H1 (cell line): Measurements from ENCODE around the gene BABAM2. TPM values are rescaled to one million over a fixed set of nuclear protein-coding genes. Genes with fewer than 3 reads are reported as not detected.

ENCODE experiments used
- TAF7 ChIP-seq: optimal IDR thresholded peaks from 2 replicates; pipeline ENCODE3; 2011; ENCODE audit warnings: low read depth, mild to moderate bottlenecking, inconsistent platforms, low read length, moderate library complexity, borderline replicate concordance
- YY1 ChIP-seq: IDR thresholded peaks from 2 replicates; pipeline ENCODE4 v1.6.1; 2011; ENCODE audit warnings: low read depth, mild to moderate bottlenecking, low read length
- polyA plus RNA-seq, 7 experiments: library from polyadenylated mRNA; depleted of rRNA in 3 of 7; stranded (reverse) in 5 of 7; unstranded in 2 of 7; fragments of >200 nt in 5 of 7; fragments of 200-250 nt in 2 of 7; gene quantifications; 1 replicate in 5 of 7; 2 replicates in 1 of 7; 4 replicates in 1 of 7; pipeline versions ENCODE4 v1.2.1 to v1.2.3, GENCODE V29; 2011 to 2013; ENCODE audit warnings: missing spikeins in 2 of 7, mixed read lengths in 2 of 7
- total RNA-seq: library from RNA; stranded (reverse); fragmentation: NEBNext Ultra II Directional; extraction: Animal tissue kit (Norgen Biotek cat#: 25700); gene quantifications from 2 replicates; pipeline ENCODE4 v1.2.1, GENCODE V29; 2021
- TF ChIP-seq, protein P1 (sequence below), 3 experiments: IDR thresholded peaks; 1 replicate in 2 of 3; 2 replicates in 1 of 3; pipeline versions ENCODE4 v1.5.1 to v1.6.1; 2011; ENCODE audit warnings: low read length in 3 of 3, mild to moderate bottlenecking in 3 of 3, inconsistent platforms in 2 of 3, low read depth in 1 of 3, moderate library complexity in 1 of 3; ENCODE audit not compliant: insufficient read depth in 1 of 3; ENCODE audit errors: control extremely low read depth in 1 of 3

BABAM2 gene
- total and polyA plus RNA-seq, 2 of the 8 experiments (the other 6 are each of a cell fraction or from before 2014, with no cell fraction given): 15.8 to 20.9 TPM

DNA sequence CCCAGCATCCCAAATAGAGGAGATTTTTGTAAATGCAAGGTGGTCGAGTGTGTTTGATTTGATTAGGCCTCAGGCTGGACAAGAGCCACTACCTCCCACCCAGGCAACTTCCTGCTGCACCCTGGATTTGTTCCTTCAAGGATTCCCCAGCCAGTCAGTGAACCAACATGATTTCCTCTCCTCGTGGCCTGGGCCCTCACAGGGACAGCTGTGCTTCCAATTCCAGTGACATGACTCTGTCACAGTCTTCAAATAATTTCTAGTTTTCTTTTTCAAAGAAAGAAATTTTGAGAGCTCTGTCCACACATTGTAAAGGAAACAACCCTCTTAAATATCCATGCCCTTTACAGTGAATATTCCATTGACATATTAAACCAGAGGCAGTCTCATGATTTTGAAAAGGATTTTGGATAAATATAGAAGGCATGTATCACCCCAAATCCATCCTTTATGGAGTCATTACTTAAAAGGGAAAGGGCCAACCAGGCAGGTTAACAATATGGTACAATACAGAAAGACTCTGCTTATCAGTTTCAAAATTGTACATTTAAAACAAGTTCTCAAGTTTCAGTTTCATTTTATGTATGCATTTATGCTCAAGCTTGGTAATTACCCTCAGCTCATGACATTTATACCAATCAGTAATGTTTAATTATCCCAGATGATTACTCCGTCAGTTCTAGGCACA, 380.8 kb downstream of the BABAM2 start (continued):
- TF ChIP-seq, protein P1, sequence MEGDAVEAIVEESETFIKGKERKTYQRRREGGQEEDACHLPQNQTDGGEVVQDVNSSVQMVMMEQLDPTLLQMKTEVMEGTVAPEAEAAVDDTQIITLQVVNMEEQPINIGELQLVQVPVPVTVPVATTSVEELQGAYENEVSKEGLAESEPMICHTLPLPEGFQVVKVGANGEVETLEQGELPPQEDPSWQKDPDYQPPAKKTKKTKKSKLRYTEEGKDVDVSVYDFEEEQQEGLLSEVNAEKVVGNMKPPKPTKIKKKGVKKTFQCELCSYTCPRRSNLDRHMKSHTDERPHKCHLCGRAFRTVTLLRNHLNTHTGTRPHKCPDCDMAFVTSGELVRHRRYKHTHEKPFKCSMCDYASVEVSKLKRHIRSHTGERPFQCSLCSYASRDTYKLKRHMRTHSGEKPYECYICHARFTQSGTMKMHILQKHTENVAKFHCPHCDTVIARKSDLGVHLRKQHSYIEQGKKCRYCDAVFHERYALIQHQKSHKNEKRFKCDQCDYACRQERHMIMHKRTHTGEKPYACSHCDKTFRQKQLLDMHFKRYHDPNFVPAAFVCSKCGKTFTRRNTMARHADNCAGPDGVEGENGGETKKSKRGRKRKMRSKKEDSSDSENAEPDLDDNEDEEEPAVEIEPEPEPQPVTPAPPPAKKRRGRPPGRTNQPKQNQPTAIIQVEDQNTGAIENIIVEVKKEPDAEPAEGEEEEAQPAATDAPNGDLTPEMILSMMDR (IDR thresholded peaks at IDR 0.05; ENCODE audit: control extremely low read depth in 1 of 3, insufficient read depth in 1 of 3, low read depth in 1 of 3, low read length in 3 of 3): no peak
- TF ChIP-seq YY1 (no peak), TAF7 (no peak)
- TF ChIP-seq, all 59 proteins: peak for 0
